GM19099 (cell line): ENCODE results near the gene XAF1.

Source experiments
- POLR2A ChIP-seq: IDR thresholded peaks from 3 replicates; pipeline ENCODE4 v1.6.1; 2011; ENCODE audit warnings: low read depth; ENCODE audit not compliant: insufficient read length; ENCODE audit errors: extremely low read depth

Gene XAF1

DNA sequence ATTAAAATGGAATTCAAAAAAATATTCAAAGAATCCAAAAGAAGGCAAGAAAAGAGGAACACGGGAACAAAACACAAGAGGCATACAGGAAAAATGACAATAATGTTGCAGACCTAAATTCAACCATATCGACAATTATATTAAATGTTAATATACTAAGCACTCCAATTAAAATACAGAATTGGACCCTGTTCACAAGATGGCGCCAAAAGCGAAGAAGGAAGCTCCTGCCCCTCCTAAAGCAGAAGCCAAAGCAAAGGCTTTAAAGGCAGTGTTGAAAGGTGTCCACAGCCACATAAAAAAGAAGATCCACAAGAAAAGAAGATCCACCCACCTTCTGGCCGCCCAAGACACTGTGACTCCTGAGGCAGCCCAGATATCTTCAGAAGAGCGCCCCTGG, 6.3 kb upstream of the XAF1 start:
- no peak for TF ChIP-seq POLR2A

DNA sequence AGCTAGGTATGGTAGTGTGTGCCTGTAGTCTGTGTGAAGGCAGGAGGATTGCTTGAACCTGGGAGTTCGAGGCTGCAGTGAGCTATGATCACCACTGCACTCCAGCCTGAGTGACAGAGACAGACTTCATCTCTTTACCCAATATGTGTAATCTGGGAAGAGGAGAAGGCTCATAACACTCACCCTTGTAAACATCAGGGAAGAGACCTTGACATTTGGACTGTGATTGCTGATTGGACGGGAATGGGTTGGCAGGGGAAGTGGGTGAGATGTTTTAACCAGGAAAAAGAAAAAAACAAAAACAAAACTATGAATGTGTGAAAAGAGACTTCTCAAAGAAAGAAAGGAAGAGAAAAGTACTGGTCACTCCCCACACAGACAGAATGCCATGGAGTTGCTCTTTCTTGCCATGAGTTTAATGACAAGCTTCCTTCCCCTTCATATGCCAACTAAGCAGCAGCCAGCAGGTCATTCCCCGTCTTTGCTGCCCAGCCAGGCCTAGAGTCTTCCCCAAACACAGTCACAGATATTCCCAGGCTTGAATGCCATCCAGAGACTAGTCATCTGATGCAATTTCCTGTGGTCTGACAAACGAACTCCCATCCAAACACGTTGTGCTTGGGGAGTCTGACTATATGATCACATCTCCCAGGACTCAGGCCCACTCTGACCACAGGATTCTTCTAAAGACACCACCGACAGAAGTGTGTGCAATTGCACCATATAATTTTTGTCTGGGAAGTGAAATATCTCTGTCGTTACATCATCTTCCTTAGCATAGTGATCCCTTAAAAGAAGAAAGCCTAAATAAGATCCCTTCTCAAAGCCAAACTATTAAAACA, 3.6 kb upstream of the XAF1 start:
- TF ChIP-seq POLR2A, result no peak

DNA sequence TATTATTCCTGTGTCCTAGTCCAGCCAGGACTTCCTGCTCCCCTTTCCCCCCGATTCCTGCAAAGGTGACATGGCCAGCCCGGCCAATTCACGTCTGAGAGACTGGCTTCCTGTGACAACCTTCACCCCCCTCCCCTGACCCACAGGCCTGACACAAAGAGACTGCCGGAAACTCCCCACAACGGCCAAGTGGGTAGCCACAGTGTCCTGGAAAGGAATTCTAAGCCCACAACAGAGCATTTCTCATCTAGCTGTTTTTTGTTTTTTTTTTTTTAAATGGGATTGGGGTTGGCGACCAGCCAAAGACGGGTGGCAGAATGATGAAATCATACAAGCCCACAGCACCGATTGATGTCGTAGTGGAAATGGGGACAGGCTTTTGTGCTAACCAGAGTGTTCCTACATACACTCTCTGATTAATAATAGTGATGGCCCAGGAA, 2.8 kb upstream of the XAF1 start:
- no peak for TF ChIP-seq POLR2A

DNA sequence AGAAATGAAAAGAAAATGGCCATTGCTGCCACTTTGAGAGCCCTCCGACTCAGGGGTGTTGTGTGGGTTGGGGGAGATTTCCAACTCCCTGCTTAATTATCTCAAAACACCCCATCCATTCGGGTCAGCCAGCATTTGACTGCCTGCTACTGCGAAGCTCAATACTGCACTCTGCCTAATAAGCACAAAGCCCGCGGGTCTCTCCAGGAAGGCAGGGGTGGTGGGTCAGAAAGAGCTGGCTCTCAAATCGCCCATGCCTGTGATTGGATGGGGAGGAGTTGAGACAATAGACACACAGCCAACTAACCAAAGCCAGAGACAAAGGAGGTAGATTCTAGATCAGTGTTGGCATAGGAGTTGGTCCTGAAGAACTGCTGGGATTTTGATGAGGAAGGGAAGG, 2.3 kb upstream of the XAF1 start:
- TF ChIP-seq POLR2A, result no peak

DNA sequence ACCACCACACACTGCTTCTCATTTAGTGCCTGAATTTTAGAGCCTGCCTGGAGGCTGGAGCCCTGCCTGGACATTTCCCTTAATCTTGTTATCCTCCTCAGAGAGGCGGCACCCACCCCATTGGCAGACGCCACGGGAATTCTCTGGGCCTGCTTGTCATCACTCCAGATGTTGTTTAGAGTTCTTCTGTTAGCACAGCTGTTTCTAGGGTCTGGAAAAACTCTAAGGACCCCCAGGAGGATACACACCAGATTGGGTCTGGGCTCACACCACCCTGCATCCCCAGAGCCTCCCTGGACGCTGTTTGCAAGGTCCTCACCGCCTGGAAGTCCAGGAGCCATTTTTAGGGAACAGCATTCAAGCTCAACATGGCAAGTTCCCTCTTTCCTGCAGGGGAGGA, 565 bp upstream of the XAF1 start:
- no peak for TF ChIP-seq POLR2A

DNA sequence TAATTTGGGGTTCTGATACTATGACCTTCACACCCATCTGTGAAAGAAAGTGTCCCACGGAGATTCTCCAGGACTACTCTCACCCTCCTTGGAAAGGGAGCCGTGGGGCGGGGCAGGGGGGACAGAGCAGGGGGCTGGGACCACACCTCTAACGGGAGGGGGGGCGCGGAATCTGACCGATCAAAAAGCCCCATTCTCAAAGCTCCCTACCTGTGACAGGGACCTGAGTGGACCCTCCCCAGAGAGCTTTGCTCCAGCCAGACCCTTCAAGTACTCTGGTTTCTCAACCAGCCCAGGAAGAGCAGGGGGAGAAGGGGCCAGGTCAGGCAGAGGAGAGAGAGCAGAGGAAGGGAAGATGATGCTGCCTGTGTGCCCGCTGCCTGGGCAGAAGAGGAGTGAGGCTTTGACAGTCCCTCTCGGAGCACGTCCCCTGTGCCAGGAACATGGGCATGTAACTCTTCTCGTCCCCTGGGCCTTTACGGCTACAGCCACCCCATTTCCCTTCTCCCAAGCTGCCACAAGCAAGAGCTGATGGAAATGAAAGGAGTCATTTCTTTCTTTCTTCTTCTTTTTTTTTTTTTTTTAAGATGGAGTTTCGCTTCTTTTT, 682 bp downstream of the XAF1 start:
- peak; percentile 49 for TF ChIP-seq POLR2A

DNA sequence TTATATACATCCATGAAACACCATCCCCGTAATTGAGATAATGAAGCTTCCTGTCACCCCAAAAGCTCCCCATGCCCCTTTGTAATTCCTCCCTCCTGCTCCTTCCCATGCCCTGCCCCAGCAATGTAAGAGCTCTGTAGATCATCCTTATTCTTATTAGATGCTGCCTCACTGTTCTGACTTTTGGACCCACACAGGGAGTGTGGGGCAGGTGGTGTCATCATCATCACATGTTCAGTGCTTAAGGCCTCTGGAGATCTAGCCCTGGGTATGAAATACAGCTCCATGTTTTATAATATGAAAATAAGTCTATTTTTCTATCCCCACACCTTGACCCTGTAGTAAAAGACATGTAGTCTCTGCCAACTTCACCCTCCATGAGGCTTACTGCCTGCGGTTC, 1.9 kb downstream of the XAF1 start:
- no peak for TF ChIP-seq POLR2A

DNA sequence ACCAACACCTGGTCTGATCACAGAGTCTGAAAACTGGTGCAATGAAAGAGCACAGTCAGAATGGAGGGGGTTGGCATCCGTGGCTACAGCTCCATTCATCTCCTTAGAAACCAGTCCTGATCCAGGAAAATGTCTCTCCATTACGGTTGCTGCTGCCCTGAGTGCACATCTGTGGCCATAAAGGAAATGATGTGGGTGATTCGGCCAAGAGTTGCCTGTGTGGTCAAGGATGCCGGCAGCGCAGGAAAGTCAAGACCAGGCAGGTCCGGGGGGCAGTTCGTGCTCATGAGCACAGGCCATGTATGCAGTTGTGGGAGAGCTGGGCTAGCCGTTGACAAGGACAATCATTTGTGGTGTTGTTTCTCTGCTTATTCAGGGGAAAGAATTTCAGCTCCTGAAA, 5.9 kb downstream of the XAF1 start:
- TF ChIP-seq POLR2A, result no peak

DNA sequence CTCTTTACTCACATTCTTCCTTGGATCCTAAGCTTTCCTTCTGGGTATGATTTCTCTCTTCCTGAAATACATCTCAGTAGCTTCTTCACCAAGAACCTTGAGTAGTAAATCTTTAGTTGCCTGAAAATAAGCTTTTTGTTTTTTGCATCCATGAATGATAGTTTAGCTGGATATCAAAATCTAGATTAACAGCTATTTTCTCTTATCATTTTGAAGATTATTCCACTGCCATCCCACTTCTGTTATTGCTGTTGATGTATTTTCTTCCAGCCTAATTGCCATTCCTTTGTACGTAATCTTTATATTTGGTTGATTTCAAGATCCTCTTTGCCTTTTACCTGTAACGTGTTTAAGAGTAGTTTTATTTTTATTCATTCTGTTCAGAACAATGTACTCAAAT, 12.6 kb downstream of the XAF1 start:
- no peak for TF ChIP-seq POLR2A

DNA sequence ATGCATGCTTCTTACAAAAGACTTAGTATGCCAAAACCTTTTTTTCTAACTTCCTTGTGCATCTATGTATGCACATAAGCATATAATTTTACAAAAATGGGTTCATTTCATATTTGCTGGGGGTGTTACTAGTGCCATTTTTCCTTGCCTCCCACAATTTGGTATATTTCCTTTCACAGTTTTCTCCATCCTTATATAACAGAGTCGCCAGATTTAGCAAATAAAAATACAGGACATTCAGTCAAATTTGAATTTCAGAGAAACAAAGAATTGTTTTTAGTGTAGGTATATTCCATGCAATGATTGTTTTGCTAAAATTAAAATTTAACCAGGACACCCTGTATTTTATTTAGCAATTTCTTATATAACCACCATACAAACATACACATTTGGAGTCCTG, 16.2 kb downstream of the XAF1 start:
- TF ChIP-seq POLR2A, result no peak

DNA sequence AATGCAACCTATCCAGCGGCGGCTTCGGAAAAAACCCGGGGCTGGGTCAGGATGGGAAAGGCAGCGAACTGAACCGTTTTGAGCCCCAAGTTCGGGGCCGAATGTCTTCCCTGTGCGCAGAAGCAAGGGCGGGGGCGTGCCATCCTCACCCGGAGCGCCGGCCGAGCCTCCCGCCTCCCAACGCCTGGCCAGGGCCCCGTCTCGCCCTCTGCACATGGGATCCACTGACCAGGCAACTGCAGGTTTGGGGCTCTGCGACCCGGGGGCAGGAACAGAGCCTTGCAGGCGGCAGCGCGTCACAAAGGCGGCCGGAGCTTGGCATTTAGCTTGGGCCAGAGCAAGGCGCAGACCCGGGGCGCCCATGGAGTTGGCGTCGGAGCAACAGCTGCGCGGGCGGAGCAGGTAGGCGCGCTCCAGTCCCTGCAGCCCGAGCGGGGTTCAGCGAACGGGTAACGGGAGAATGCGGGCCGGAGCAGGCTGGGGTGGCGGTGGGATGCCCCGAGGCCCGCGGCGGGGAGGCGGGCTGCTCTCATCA, 20.1 kb downstream of the XAF1 start, which contains the start of gene FBXO39:
Gene FBXO39, plus strand, starts transcription at position 345 of the 535 bp plus-strand sequence. CDS start 3,654 bp downstream, outside the sequence.
- TF ChIP-seq POLR2A, result peak; percentile 51

DNA sequence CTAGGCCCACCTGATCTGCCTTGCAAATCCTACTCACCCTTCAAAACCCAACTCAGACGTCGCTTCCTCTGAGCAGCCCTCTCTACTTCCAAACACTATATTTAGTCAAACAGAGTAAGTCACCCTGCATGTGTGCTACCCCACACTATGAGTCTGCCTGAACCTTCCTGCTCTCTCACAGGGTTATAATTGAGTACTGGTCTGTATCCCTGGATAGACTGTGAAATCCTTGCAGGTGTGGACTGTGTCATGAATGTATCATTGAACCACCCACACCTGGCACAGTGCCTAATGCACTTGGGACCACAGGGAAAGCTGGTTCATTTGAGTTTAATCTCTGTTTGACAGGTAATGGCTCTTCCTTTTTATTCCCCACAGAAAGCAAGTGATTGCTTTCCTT, 23.6 kb downstream of the XAF1 start:
- TF ChIP-seq POLR2A, result no peak

DNA sequence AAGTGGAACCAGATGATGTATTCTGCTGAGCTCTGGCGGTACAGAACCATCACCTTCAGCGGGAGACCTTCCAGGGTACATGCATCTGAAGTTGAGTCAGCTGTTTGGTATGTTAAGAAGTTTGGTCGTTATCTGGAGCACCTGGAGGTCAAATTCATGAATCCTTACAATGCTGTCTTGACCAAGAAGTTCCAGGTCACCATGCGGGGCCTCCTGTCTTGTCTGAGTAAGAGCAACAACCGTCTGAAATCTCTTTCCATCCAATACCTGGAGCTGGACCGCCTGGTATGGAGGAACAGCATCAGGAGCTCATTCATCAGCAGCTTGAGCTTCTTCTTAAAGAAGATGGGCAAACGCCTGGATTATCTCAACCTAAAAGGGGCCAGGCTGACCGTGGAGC, 24.2 kb downstream of the XAF1 start:
- no peak for TF ChIP-seq POLR2A

DNA sequence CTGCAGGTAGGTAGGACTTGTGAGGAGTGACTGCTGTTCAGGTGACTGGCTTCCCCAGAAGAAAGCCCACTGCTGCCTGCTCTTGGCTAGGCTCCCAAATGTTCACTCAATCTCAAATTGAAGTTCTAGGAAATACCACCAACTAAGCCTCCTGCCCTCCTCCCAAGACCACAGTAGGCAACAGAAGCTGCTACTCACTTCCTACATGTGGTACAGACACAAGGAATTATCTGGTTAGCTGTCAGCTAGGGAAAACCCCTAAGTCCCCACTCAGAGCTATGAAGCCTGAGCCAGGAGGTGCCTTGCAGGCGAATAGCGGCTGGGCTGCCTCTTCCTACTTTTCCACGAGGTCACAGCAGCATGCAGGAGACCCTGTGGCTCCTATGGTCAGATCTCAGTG, 25.0 kb downstream of the XAF1 start:
- TF ChIP-seq POLR2A, result no peak

DNA sequence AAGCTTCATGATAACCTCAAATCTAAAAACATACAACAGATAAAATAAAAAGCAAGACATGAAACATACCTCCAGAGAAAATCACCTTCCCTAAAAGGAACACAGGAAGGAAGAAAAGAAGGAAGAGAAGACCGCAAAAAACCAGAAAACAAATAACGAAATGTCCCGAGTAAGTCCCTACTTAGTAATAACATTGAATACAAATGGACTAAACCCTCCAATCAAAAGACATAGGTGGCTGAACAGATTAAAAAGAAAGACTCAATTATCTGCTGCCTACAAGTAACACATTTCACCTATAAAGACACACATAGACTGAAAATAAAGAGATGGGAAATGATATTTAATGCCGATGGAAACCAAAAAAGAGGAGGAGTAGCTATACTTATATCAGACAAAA, 26.4 kb downstream of the XAF1 start:
- no peak for TF ChIP-seq POLR2A

DNA sequence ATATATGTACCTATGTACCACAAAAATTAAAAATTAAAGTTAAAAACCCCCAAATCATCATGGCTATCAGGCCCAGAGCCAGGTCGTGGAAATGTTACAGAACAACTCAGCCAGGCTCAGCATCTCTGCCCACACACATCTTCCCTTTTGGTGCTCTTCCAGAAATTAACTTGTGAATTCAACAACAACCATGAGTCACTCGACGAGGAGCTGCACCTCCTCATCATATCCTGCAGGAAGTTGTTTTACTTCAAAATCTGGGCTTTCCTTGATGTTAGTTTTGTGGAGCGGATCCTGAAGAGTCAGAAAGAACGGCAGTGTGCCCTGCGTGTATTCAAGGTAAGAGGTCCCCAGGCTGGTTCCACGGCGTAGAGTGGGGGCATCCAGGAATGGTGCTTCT, 30.8 kb downstream of the XAF1 start:
- TF ChIP-seq POLR2A, result no peak
